Measurements from ENCODE around the gene CCDC13. TPM values are rescaled to one million over a fixed set of nuclear protein-coding genes. Genes with fewer than 3 reads are reported as not detected.

CCDC13 gene
- total RNA-seq, 1 donor from 2014 or later, result 1.0 TPM

DNA sequence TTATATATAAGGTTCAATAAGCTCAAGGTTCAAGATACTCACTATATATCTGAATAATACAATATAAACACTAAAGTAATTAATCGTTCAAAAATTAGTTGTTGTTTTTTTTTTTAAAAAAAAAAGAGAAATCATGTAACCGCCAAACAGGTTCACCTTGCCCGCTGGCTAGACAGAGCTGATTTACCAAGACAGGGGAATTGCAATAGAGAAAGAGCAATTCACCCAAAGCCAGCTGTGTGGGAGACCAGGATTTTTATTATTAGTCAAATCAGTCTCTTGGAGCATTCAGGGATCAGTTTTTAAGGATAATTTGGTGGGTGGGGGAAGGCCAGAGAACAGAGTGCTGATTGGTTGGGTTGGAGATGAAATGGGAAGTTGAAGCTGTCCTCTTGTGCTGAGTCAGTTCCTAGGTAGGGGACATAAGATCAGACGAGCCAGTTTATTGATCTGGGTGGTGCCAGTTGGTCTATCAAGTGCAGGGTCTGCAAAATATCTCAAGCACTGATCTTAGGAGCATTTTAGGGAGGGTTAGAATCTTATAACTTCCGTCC lies 23.4 kb upstream of the CCDC13 start:
- H3K36me3 Mint-ChIP-seq (ENCODE audit: unreplicated experiment), result no peaks in the 10 kb centered on the region
- H3K4me1 Mint-ChIP-seq (ENCODE audit: low read depth, unreplicated experiment), result peaks cover 21% of the 10 kb centered on the region
- TF ChIP-seq, protein P1, sequence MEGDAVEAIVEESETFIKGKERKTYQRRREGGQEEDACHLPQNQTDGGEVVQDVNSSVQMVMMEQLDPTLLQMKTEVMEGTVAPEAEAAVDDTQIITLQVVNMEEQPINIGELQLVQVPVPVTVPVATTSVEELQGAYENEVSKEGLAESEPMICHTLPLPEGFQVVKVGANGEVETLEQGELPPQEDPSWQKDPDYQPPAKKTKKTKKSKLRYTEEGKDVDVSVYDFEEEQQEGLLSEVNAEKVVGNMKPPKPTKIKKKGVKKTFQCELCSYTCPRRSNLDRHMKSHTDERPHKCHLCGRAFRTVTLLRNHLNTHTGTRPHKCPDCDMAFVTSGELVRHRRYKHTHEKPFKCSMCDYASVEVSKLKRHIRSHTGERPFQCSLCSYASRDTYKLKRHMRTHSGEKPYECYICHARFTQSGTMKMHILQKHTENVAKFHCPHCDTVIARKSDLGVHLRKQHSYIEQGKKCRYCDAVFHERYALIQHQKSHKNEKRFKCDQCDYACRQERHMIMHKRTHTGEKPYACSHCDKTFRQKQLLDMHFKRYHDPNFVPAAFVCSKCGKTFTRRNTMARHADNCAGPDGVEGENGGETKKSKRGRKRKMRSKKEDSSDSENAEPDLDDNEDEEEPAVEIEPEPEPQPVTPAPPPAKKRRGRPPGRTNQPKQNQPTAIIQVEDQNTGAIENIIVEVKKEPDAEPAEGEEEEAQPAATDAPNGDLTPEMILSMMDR (IDR thresholded peaks at IDR 0.05; ENCODE audit: partially characterized antibody, unreplicated experiment), result no peak
- H3K27me3 Mint-ChIP-seq (ENCODE audit: unreplicated experiment), result no peaks in the 10 kb centered on the region
- peaks cover 4% of the 10 kb centered on the region for H3K9me3 Mint-ChIP-seq (ENCODE audit: unreplicated experiment)
- no peak for DNase-seq
- H3K4me3 Mint-ChIP-seq (ENCODE audit: unreplicated experiment), result peak overlapping the region; percentile 30
- H3K27ac Mint-ChIP-seq (ENCODE audit: unreplicated experiment), result peak overlapping the region; percentile 71

DNA sequence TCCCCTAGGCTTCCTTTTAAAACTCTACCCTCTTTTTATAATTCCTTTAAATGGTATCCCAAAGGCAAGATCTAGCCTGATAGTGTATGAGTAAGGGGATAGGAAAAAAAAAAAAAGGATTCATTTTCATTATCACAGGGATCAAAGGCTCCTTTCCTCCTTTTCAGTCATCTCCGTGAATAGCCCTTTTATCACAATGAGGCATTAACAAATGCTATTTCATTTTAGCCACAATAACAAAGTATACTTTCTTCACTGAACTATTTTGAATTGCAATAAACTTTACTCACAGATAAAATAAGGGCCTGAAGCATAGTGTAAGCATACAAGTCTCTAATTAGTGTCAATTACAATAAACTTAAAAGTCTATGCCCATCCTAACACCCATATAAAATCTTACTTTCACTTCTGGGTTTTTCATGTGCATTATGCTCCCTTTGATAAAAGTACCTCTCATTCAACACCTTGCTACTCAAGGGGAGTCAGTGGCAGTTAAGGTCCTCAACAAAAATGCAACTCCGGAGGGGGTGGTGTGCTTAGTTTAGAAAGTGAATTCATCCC lies 22.6 kb upstream of the CCDC13 start:
- Mint-ChIP-seq H3K4me1 (ENCODE audit: low read depth, unreplicated experiment) (peaks cover 18% of the 10 kb centered on the region), H3K27me3 (ENCODE audit: unreplicated experiment) (peaks cover under 1% of the 10 kb centered on the region), H3K4me3 (ENCODE audit: unreplicated experiment) (no peak overlapping the region), H3K9me3 (ENCODE audit: unreplicated experiment) (peaks cover 4% of the 10 kb centered on the region), H3K27ac (ENCODE audit: unreplicated experiment) (no peak overlapping the region), H3K36me3 (ENCODE audit: unreplicated experiment) (no peaks in the 10 kb centered on the region)
- no peak for DNase-seq
- TF ChIP-seq, protein P1 (IDR thresholded peaks at IDR 0.05; ENCODE audit: partially characterized antibody, unreplicated experiment), result no peak

DNA sequence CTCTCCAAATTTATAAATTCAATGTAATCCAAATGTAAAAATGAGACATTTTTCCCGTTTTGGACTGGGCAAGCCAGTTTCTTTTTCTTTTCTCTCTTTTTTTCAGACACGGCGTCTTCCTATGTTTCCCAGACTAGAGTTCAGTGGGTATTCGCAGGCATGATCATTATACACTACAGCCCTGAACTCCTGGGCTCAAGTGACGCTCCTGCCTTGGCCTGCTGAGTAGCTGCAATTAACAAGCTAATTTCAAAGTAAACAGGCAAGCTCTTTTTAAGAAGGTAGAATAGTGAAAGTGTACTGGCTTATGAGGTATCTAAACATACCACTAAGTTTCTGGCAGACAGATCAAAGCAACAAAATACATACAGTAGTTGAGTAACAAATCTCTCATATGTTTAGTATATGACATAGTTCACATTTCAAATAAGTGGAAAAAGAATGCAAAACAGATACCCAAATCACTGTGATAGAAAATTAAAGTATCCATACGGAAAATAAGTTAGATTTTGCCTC lies 17.7 kb upstream of the CCDC13 start:
- Mint-ChIP-seq H3K36me3 (ENCODE audit: unreplicated experiment) (no peaks in the 10 kb centered on the region), H3K9me3 (ENCODE audit: unreplicated experiment) (peaks cover 2% of the 10 kb centered on the region), H3K27ac (ENCODE audit: unreplicated experiment) (no peak overlapping the region), H3K4me1 (ENCODE audit: low read depth, unreplicated experiment) (peaks cover 4% of the 10 kb centered on the region), H3K27me3 (ENCODE audit: unreplicated experiment) (peaks cover 1% of the 10 kb centered on the region), H3K4me3 (ENCODE audit: unreplicated experiment) (no peak overlapping the region)
- no peak for DNase-seq
- TF ChIP-seq, protein P1 (IDR thresholded peaks at IDR 0.05; ENCODE audit: partially characterized antibody, unreplicated experiment), result no peak

DNA sequence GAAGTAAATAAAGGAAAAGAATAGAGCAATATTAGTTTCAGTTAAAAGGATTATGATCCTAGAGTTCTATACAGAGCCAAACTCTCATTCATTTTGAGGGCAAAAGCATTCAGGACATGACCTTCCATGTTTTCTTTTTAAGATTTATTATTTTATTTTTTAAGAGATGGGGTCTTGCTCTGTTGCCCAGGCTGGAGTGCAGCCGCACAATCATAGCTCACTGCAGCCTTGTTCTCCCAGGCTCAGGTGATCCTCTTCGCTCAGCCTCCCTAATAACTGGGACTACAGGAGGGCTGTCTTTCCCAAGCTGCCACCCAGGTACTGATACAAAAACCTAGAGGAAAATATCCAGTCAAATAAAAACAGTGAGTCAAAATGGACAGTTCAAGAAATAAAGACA lies 13.6 kb upstream of the CCDC13 start:
- no peaks in the 10 kb centered on the region for H3K9me3 Mint-ChIP-seq (ENCODE audit: unreplicated experiment)
- H3K27me3 Mint-ChIP-seq (ENCODE audit: unreplicated experiment), result peaks cover 1% of the 10 kb centered on the region
- no peaks in the 10 kb centered on the region for H3K36me3 Mint-ChIP-seq (ENCODE audit: unreplicated experiment)
- no peak for DNase-seq
- peaks cover 3% of the 10 kb centered on the region for H3K4me1 Mint-ChIP-seq (ENCODE audit: low read depth, unreplicated experiment)
- TF ChIP-seq, protein P1 (IDR thresholded peaks at IDR 0.05; ENCODE audit: partially characterized antibody, unreplicated experiment), result no peak
- H3K27ac Mint-ChIP-seq (ENCODE audit: unreplicated experiment), result no peak overlapping the region
- H3K4me3 Mint-ChIP-seq (ENCODE audit: unreplicated experiment), result no peak overlapping the region

DNA sequence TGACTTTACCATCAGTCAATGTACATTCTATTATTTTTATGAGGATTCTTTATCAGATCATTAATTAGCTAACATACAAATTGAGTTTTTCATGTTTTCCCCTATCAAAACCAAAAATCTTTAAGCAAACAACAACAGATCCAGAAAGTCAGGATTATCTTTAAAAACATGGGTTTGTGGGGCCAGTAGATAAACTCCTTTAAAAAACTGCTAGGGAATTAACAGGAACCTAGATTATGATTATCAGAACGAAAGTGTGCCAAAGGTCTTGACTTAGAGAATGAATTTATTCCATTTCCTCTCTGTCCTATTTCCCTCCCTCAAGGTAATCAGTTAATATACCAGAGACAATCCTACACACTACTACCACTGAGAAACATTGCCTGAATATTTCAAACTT lies 13.2 kb upstream of the CCDC13 start:
- Mint-ChIP-seq H3K4me3 (ENCODE audit: unreplicated experiment) (no peak overlapping the region), H3K9me3 (ENCODE audit: unreplicated experiment) (no peaks in the 10 kb centered on the region), H3K27me3 (ENCODE audit: unreplicated experiment) (peaks cover 1% of the 10 kb centered on the region), H3K36me3 (ENCODE audit: unreplicated experiment) (no peaks in the 10 kb centered on the region), H3K27ac (ENCODE audit: unreplicated experiment) (no peak overlapping the region), H3K4me1 (ENCODE audit: low read depth, unreplicated experiment) (peaks cover 3% of the 10 kb centered on the region)
- TF ChIP-seq, protein P1 (IDR thresholded peaks at IDR 0.05; ENCODE audit: partially characterized antibody, unreplicated experiment), result no peak
- DNase-seq, result no peak
